K562 (cell line): ENCODE results near the gene CENPI. TPM values are rescaled to one million over a fixed set of nuclear protein-coding genes. Genes with fewer than 3 reads are reported as not detected.

Experiments used
- NFE2L1 ChIP-seq: fragments of 450-650 bp; IDR thresholded peaks from 2 replicates; pipeline ENCODE4 v1.6.1; 2016; ENCODE audit warnings: missing genetic modification characterization, low read depth, mild to moderate bottlenecking, missing compliant biosample characterization, moderate library complexity, borderline replicate concordance
- NR3C1 ChIP-seq: sonication (generic); formaldehyde crosslinking; IDR thresholded peaks from 2 replicates; pipeline ENCODE4 v1.8.1; 2022; ENCODE audit warnings: missing genetic modification reagents
- RUNX1 ChIP-seq: sonication (generic); IDR thresholded peaks from 2 replicates; pipeline ENCODE4 v1.6.1; 2016; ENCODE audit warnings: antibody characterized with exemption, low read depth
- ZNF224 ChIP-seq: sonication (generic); formaldehyde crosslinking; IDR thresholded peaks from 2 replicates; pipeline ENCODE4 v1.8.0; 2022; ENCODE audit warnings: mild to moderate bottlenecking, missing genetic modification reagents
- polyA plus RNA-seq, 8 experiments: library from polyadenylated mRNA; depleted of rRNA in 4 of 8; stranded (reverse) in 5 of 8; unstranded in 3 of 8; fragments of >200 nt; fragmentation: Nextera tagmentation in 2 of 8; fragmentation: Illumina TruSeq in 1 of 8; extraction: Ambion mirVana in 2 of 8; extraction: Trizol in 1 of 8; gene quantifications; 2 replicates each; pipeline versions ENCODE4 v1.2.1 to v1.2.3, GENCODE V29; 2011 to 2014; ENCODE audit warnings: inconsistent platforms in 1 of 8, missing spikeins in 1 of 8
- total RNA-seq, 7 experiments: library from RNA; depleted of rRNA in 6 of 7; stranded (reverse); fragments of >200 nt in 6 of 7; fragmentation: Illumina TruSeq in 2 of 7; extraction: Trizol in 2 of 7; gene quantifications; 2 replicates each; pipeline versions ENCODE4 v1.2.1 to v1.2.3, GENCODE V29; 2011 to 2021; ENCODE audit warnings: low replicate concordance in 1 of 7
- TF ChIP-seq, protein P1 (sequence below): fragments of 200-800 bp; sonication (Bioruptor generic); IDR thresholded peaks from 2 replicates; pipeline ENCODE4 v1.6.1; 2016; ENCODE audit warnings: missing genetic modification characterization, missing compliant biosample characterization
- TF ChIP-seq, protein P2 (sequence below): fragments of 450-650 bp; IDR thresholded peaks from 2 replicates; pipeline ENCODE4 v1.6.1; 2018; ENCODE audit not compliant: partially characterized antibody

Gene CENPI
- total and polyA plus RNA-seq, 9 of the 15 experiments (the other 6 are each of a cell fraction or from before 2014, with no cell fraction given): 6.6 to 23.5 (median 14.9) TPM

DNA sequence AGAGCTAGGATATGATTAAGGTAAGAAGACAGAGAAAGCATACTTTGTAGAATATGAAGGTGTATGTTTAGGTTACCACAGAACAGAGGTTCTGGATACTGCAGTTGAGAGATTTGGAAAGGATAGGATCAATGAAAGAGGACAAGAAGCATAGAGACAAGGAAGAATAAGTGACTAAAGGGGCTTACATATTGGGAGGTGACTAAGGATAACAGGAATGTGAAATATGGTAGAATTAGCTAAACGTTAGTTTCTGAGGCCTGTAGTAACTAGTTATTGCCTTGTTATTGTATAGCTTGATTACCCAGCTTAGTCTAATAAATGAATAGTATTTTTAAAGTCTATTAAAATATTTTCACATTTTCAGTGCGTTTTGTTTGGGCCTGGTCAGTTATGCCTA is 38.2 kb downstream of the CENPI start (continued):
- TF ChIP-seq, protein P1, sequence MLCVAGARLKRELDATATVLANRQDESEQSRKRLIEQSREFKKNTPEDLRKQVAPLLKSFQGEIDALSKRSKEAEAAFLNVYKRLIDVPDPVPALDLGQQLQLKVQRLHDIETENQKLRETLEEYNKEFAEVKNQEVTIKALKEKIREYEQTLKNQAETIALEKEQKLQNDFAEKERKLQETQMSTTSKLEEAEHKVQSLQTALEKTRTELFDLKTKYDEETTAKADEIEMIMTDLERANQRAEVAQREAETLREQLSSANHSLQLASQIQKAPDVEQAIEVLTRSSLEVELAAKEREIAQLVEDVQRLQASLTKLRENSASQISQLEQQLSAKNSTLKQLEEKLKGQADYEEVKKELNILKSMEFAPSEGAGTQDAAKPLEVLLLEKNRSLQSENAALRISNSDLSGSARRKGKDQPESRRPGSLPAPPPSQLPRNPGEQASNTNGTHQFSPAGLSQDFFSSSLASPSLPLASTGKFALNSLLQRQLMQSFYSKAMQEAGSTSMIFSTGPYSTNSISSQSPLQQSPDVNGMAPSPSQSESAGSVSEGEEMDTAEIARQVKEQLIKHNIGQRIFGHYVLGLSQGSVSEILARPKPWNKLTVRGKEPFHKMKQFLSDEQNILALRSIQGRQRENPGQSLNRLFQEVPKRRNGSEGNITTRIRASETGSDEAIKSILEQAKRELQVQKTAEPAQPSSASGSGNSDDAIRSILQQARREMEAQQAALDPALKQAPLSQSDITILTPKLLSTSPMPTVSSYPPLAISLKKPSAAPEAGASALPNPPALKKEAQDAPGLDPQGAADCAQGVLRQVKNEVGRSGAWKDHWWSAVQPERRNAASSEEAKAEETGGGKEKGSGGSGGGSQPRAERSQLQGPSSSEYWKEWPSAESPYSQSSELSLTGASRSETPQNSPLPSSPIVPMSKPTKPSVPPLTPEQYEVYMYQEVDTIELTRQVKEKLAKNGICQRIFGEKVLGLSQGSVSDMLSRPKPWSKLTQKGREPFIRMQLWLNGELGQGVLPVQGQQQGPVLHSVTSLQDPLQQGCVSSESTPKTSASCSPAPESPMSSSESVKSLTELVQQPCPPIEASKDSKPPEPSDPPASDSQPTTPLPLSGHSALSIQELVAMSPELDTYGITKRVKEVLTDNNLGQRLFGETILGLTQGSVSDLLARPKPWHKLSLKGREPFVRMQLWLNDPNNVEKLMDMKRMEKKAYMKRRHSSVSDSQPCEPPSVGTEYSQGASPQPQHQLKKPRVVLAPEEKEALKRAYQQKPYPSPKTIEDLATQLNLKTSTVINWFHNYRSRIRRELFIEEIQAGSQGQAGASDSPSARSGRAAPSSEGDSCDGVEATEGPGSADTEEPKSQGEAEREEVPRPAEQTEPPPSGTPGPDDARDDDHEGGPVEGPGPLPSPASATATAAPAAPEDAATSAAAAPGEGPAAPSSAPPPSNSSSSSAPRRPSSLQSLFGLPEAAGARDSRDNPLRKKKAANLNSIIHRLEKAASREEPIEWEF (CRISPR knock-in tag): no peak
- TF ChIP-seq NFE2L1 (tag): no peak
- TF ChIP-seq RUNX1: no peak
- TF ChIP-seq NR3C1 (CRISPR knock-in tag): no peak
- TF ChIP-seq, protein P2, sequence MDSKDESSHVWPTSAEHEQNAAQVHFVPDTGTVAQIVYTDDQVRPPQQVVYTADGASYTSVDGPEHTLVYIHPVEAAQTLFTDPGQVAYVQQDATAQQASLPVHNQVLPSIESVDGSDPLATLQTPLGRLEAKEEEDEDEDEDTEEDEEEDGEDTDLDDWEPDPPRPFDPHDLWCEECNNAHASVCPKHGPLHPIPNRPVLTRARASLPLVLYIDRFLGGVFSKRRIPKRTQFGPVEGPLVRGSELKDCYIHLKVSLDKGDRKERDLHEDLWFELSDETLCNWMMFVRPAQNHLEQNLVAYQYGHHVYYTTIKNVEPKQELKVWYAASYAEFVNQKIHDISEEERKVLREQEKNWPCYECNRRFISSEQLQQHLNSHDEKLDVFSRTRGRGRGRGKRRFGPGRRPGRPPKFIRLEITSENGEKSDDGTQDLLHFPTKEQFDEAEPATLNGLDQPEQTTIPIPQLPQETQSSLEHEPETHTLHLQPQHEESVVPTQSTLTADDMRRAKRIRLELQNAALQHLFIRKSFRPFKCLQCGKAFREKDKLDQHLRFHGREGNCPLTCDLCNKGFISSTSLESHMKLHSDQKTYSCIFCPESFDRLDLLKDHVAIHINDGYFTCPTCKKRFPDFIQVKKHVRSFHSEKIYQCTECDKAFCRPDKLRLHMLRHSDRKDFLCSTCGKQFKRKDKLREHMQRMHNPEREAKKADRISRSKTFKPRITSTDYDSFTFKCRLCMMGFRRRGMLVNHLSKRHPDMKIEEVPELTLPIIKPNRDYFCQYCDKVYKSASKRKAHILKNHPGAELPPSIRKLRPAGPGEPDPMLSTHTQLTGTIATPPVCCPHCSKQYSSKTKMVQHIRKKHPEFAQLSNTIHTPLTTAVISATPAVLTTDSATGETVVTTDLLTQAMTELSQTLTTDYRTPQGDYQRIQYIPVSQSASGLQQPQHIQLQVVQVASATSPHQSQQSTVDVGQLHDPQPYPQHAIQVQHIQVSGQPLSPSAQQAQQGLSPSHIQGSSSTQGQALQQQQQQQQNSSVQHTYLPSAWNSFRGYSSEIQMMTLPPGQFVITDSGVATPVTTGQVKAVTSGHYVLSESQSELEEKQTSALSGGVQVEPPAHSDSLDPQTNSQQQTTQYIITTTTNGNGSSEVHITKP: no peak
- no peak for TF ChIP-seq ZNF224 (CRISPR knock-in tag)

Other genes with a start within 250 kb of the CENPI start
- gene NOX1, start 223.8 kb upstream of the CENPI start, total RNA-seq (2014; rRNA removed): not detected in 2 replicates
- gene NOX1, start 223.8 kb upstream of the CENPI start, total RNA-seq (2014; rRNA removed; fragmentation: Illumina TruSeq; extraction: Trizol): not detected in 2 replicates
- gene NOX1, start 223.8 kb upstream of the CENPI start, total RNA-seq (2015; rRNA removed; fragmentation: Illumina TruSeq; extraction: Trizol): not detected in 2 replicates
- not detected in 2 replicates for gene NOX1, start 223.8 kb upstream of the CENPI start, total RNA-seq (2021)
- not detected in 2 replicates for gene NOX1, start 223.8 kb upstream of the CENPI start, polyA plus RNA-seq (2011; rRNA removed)
- gene NOX1, start 223.8 kb upstream of the CENPI start, polyA plus RNA-seq (2014; fragmentation: Illumina TruSeq; extraction: Trizol): not detected in 2 replicates
- gene NOX1, start 223.8 kb upstream of the CENPI start, polyA plus RNA-seq (2014; fragmentation: Nextera tagmentation; extraction: Ambion mirVana): under 1 TPM in 1 of 2 experiments, not detected in 1; 0.01 TPM
- not detected in 2 replicates for gene NOX1, start 223.8 kb upstream of the CENPI start, polyA plus RNA-seq (2014; rRNA removed)
- gene XKRX, start 169.3 kb upstream of the CENPI start, total RNA-seq (2014; rRNA removed): not detected in 2 replicates
- not detected in 2 replicates for gene XKRX, start 169.3 kb upstream of the CENPI start, total RNA-seq (2014; rRNA removed; fragmentation: Illumina TruSeq; extraction: Trizol)
- gene XKRX, start 169.3 kb upstream of the CENPI start, total RNA-seq (2015; rRNA removed; fragmentation: Illumina TruSeq; extraction: Trizol): not detected in 2 replicates
- gene XKRX, start 169.3 kb upstream of the CENPI start, total RNA-seq (2021): not detected in 2 replicates
- gene XKRX, start 169.3 kb upstream of the CENPI start, polyA plus RNA-seq (2011; rRNA removed): 0.03 TPM in 1 of 2 replicates, not detected in the other
- not detected in 2 replicates for gene XKRX, start 169.3 kb upstream of the CENPI start, polyA plus RNA-seq (2014; fragmentation: Illumina TruSeq; extraction: Trizol)
- gene XKRX, start 169.3 kb upstream of the CENPI start, polyA plus RNA-seq (2014; fragmentation: Nextera tagmentation; extraction: Ambion mirVana): not detected
- not detected in 2 replicates for gene XKRX, start 169.3 kb upstream of the CENPI start, polyA plus RNA-seq (2014; rRNA removed)
- not detected in 2 replicates for gene ARL13A, start 128.5 kb upstream of the CENPI start, total RNA-seq (2014; rRNA removed)
- gene ARL13A, start 128.5 kb upstream of the CENPI start, total RNA-seq (2014; rRNA removed; fragmentation: Illumina TruSeq; extraction: Trizol): not detected in 2 replicates
- gene ARL13A, start 128.5 kb upstream of the CENPI start, total RNA-seq (2015; rRNA removed; fragmentation: Illumina TruSeq; extraction: Trizol): not detected in 2 replicates
- not detected in 2 replicates for gene ARL13A, start 128.5 kb upstream of the CENPI start, total RNA-seq (2021)
- not detected in 2 replicates for gene ARL13A, start 128.5 kb upstream of the CENPI start, polyA plus RNA-seq (2011; rRNA removed)
- not detected in 2 replicates for gene ARL13A, start 128.5 kb upstream of the CENPI start, polyA plus RNA-seq (2014; fragmentation: Illumina TruSeq; extraction: Trizol)
- not detected for gene ARL13A, start 128.5 kb upstream of the CENPI start, polyA plus RNA-seq (2014; fragmentation: Nextera tagmentation; extraction: Ambion mirVana)
- gene ARL13A, start 128.5 kb upstream of the CENPI start, polyA plus RNA-seq (2014; rRNA removed): not detected in 2 replicates
- gene TRMT2B, start 46.1 kb upstream of the CENPI start, total RNA-seq (2014; rRNA removed): 15.6 and 17.9 TPM in 2 replicates
- 20.7 and 22.8 TPM in 2 replicates for gene TRMT2B, start 46.1 kb upstream of the CENPI start, total RNA-seq (2014; rRNA removed; fragmentation: Illumina TruSeq; extraction: Trizol)
- 16.8 and 18.1 TPM in 2 replicates for gene TRMT2B, start 46.1 kb upstream of the CENPI start, total RNA-seq (2015; rRNA removed; fragmentation: Illumina TruSeq; extraction: Trizol)
- 20.7 and 21.0 TPM in 2 replicates for gene TRMT2B, start 46.1 kb upstream of the CENPI start, total RNA-seq (2021)
- gene TRMT2B, start 46.1 kb upstream of the CENPI start, polyA plus RNA-seq (2011; rRNA removed): 19.3 and 23.4 TPM in 2 replicates
- gene TRMT2B, start 46.1 kb upstream of the CENPI start, polyA plus RNA-seq (2014; fragmentation: Illumina TruSeq; extraction: Trizol): 21.0 and 21.5 TPM in 2 replicates
- gene TRMT2B, start 46.1 kb upstream of the CENPI start, polyA plus RNA-seq (2014; fragmentation: Nextera tagmentation; extraction: Ambion mirVana): 1 to 10 TPM; 3.9 to 8.6 TPM
- gene TRMT2B, start 46.1 kb upstream of the CENPI start, polyA plus RNA-seq (2014; rRNA removed): 15.5 and 16.7 TPM in 2 replicates
- not detected in 2 replicates for gene TMEM35A, start 19.3 kb upstream of the CENPI start, total RNA-seq (2014; rRNA removed)
- not detected in 2 replicates for gene TMEM35A, start 19.3 kb upstream of the CENPI start, total RNA-seq (2014; rRNA removed; fragmentation: Illumina TruSeq; extraction: Trizol)
- not detected in 2 replicates for gene TMEM35A, start 19.3 kb upstream of the CENPI start, total RNA-seq (2015; rRNA removed; fragmentation: Illumina TruSeq; extraction: Trizol)
- gene TMEM35A, start 19.3 kb upstream of the CENPI start, total RNA-seq (2021): not detected in 2 replicates
- not detected in 2 replicates for gene TMEM35A, start 19.3 kb upstream of the CENPI start, polyA plus RNA-seq (2011; rRNA removed)
- not detected in 2 replicates for gene TMEM35A, start 19.3 kb upstream of the CENPI start, polyA plus RNA-seq (2014; fragmentation: Illumina TruSeq; extraction: Trizol)
- gene TMEM35A, start 19.3 kb upstream of the CENPI start, polyA plus RNA-seq (2014; fragmentation: Nextera tagmentation; extraction: Ambion mirVana): not detected
- gene TMEM35A, start 19.3 kb upstream of the CENPI start, polyA plus RNA-seq (2014; rRNA removed): not detected in 2 replicates
- gene DRP2, start 121.6 kb downstream of the CENPI start, total RNA-seq (2014; rRNA removed): 0.16 and 0.23 TPM in 2 replicates
- gene DRP2, start 121.6 kb downstream of the CENPI start, total RNA-seq (2014; rRNA removed; fragmentation: Illumina TruSeq; extraction: Trizol): 0.13 and 0.15 TPM in 2 replicates
- 0.18 and 0.26 TPM in 2 replicates for gene DRP2, start 121.6 kb downstream of the CENPI start, total RNA-seq (2015; rRNA removed; fragmentation: Illumina TruSeq; extraction: Trizol)
- 0.09 and 0.25 TPM in 2 replicates for gene DRP2, start 121.6 kb downstream of the CENPI start, total RNA-seq (2021)
- gene DRP2, start 121.6 kb downstream of the CENPI start, polyA plus RNA-seq (2011; rRNA removed): 0.18 and 0.23 TPM in 2 replicates
- gene DRP2, start 121.6 kb downstream of the CENPI start, polyA plus RNA-seq (2014; fragmentation: Illumina TruSeq; extraction: Trizol): 0.12 and 0.30 TPM in 2 replicates
- under 1 TPM; 0.01 to 0.06 TPM for gene DRP2, start 121.6 kb downstream of the CENPI start, polyA plus RNA-seq (2014; fragmentation: Nextera tagmentation; extraction: Ambion mirVana)
- gene DRP2, start 121.6 kb downstream of the CENPI start, polyA plus RNA-seq (2014; rRNA removed): 0.12 TPM in 2 replicates
- gene TAF7L, start 193.1 kb downstream of the CENPI start, total RNA-seq (2014; rRNA removed): not detected in 2 replicates
- gene TAF7L, start 193.1 kb downstream of the CENPI start, total RNA-seq (2014; rRNA removed; fragmentation: Illumina TruSeq; extraction: Trizol): not detected in 2 replicates
- not detected in 2 replicates for gene TAF7L, start 193.1 kb downstream of the CENPI start, total RNA-seq (2015; rRNA removed; fragmentation: Illumina TruSeq; extraction: Trizol)
- not detected in 2 replicates for gene TAF7L, start 193.1 kb downstream of the CENPI start, total RNA-seq (2021)
- gene TAF7L, start 193.1 kb downstream of the CENPI start, polyA plus RNA-seq (2011; rRNA removed): 0.07 and 0.11 TPM in 2 replicates
- gene TAF7L, start 193.1 kb downstream of the CENPI start, polyA plus RNA-seq (2014; fragmentation: Illumina TruSeq; extraction: Trizol): 0.12 TPM in 1 of 2 replicates, not detected in the other
- under 1 TPM in 1 of 2 experiments, not detected in 1; 0.07 TPM for gene TAF7L, start 193.1 kb downstream of the CENPI start, polyA plus RNA-seq (2014; fragmentation: Nextera tagmentation; extraction: Ambion mirVana)
- 0.07 and 0.42 TPM in 2 replicates for gene TAF7L, start 193.1 kb downstream of the CENPI start, polyA plus RNA-seq (2014; rRNA removed)